Naive thymus-derived CD4-positive, alpha-beta T cell (primary cell): Measurements from ENCODE around the gene ZFP57. TPM values are rescaled to one million over a fixed set of nuclear protein-coding genes. Genes with fewer than 3 reads are reported as not detected.

Experiments
- ATAC-seq: fragments of 150-1000 bp; cut with Tn5 transposase; 2 replicates; pipeline ENCODE4 v1.10.0; 2021; ENCODE audit warnings: mild to moderate bottlenecking, moderate library complexity
- CTCF ChIA-PET: fragments of 350-600 bp; sonication (Branson Sonifier 250); formaldehyde crosslinking; loops from one replicate; lab custom pipeline; 2021; ENCODE audit warnings: antibody characterized with exemption; lab: Charles Lee
- POLR2A ChIA-PET: fragments of 350-600 bp; sonication (Branson Sonifier 250); formaldehyde crosslinking; loops from one replicate; lab custom pipeline; 2021; ENCODE audit warnings: antibody characterized with exemption, inconsistent platforms; lab: Charles Lee
- DNase-seq, 9 donors: peaks; one replicate each; pipeline versions ENCODE4 v3.0.0 to v3.0.0-alpha.2; 2020 to 2022; ENCODE audit warnings: mixed read lengths in 1 of 9
- H3K27ac ChIP-seq: one replicate; pipeline ENCODE4 v1.7.0; 2013; ENCODE audit warnings: mild to moderate bottlenecking, low read depth, low read length, moderate library complexity
- H3K27me3 ChIP-seq, 2 donors: one replicate each; pipeline ENCODE4 v1.7.0; 2013; ENCODE audit warnings: low read length in 2 of 2, mild to moderate bottlenecking in 2 of 2, moderate library complexity in 2 of 2; ENCODE audit not compliant: control insufficient read depth in 2 of 2, insufficient read depth in 2 of 2
- H3K36me3 ChIP-seq, 3 experiments: 1 replicate in 2 of 3; 2 replicates in 1 of 3; pipeline ENCODE4 v1.7.0; 2013; ENCODE audit warnings: low read length in 3 of 3, mild to moderate bottlenecking in 3 of 3, moderate library complexity in 1 of 3; ENCODE audit not compliant: insufficient read depth in 3 of 3, control insufficient read depth in 2 of 3
- H3K4me1 ChIP-seq, 2 donors: one replicate each; pipeline ENCODE4 v1.7.0; 2013; ENCODE audit warnings: low read length in 2 of 2, mild to moderate bottlenecking in 2 of 2, moderate library complexity in 1 of 2; ENCODE audit not compliant: control insufficient read depth in 2 of 2, insufficient read depth in 2 of 2
- H3K4me3 ChIP-seq: 2 replicates; pipeline ENCODE4 v1.7.0; 2013; ENCODE audit warnings: mild to moderate bottlenecking, low read length
- H3K9me3 ChIP-seq, 3 experiments: 1 replicate in 2 of 3; 2 replicates in 1 of 3; pipeline ENCODE4 v1.7.0; 2013; ENCODE audit warnings: low read length in 3 of 3; ENCODE audit not compliant: control insufficient read depth in 2 of 3
- H3K27ac Mint-ChIP-seq, 9 donors: one replicate each; pipeline ENCODE4 v1.8.0; 2020 to 2022; ENCODE audit warnings: mixed read lengths in 9 of 9, mild to moderate bottlenecking in 8 of 9, moderate library complexity in 5 of 9, inconsistent platforms in 2 of 9
- H3K27me3 Mint-ChIP-seq, 5 donors: one replicate each; pipeline ENCODE4 v1.8.0; 2021 to 2022; ENCODE audit warnings: mixed read lengths in 5 of 5, mild to moderate bottlenecking in 1 of 5
- H3K36me3 Mint-ChIP-seq, 5 donors: one replicate each; pipeline ENCODE4 v1.8.0; 2020 to 2022; ENCODE audit warnings: mixed read lengths in 5 of 5, mild to moderate bottlenecking in 3 of 5, inconsistent platforms in 1 of 5
- H3K4me1 Mint-ChIP-seq, 7 donors: one replicate each; pipeline ENCODE4 v1.8.0; 2020 to 2022; ENCODE audit warnings: mixed read lengths in 7 of 7, mild to moderate bottlenecking in 3 of 7, inconsistent platforms in 1 of 7
- H3K4me3 Mint-ChIP-seq, 10 donors: one replicate each; pipeline ENCODE4 v1.8.0; 2020 to 2022; ENCODE audit warnings: mild to moderate bottlenecking in 10 of 10, mixed read lengths in 10 of 10, moderate library complexity in 6 of 10, inconsistent platforms in 2 of 10
- H3K9me3 Mint-ChIP-seq, 11 donors: one replicate each; pipeline ENCODE4 v1.8.0; 2020 to 2022; ENCODE audit warnings: mixed read lengths in 11 of 11, mild to moderate bottlenecking in 4 of 11, inconsistent platforms in 1 of 11, moderate library complexity in 1 of 11
- intact Hi-C, 2 donors: fragments of 100-400 bp; cut with micrococcal nuclease; formaldehyde crosslinking; loops; one replicate each; pipeline ENCODE4 v1.15.1; 2023
- polyA plus RNA-seq, 2 donors: library from polyadenylated mRNA; unstranded; fragments of 300-500 nt; fragmentation: Illumina TruSeq; gene quantifications; one replicate each; pipeline ENCODE4 v1.2.3, GENCODE V29; 2021
- total RNA-seq, 6 experiments: library from RNA in 5 of 6; stranded (reverse) in 5 of 6; gene quantifications; 1 replicate in 5 of 6; 2 replicates in 1 of 6; pipeline ENCODE4 v1.2.3 and lab custom pipeline; 2021 to 2026

ZFP57 gene
- total RNA-seq: 1 to 10 TPM in 2 of 5 experiments, not detected in 3; 1.7 to 2.3 TPM
- polyA plus RNA-seq: 1 to 10 TPM in 1 of 2 donors, not detected in 1; 3.3 TPM
- not detected for total RNA-seq (lab: John Stamatoyannopoulos, UW)

- no peak within 1 kb of the TSS for H3K27ac ChIP-seq
- no peaks in the 10 kb centered on the region for H3K9me3 ChIP-seq
- Mint-ChIP-seq H3K27ac (peak within 1 kb of the TSS in 3 of 9 donors; percentile 60 to 73 (median 62)), H3K4me1 (peaks cover 6 to 28% (median 15%) of the 10 kb centered on the region in 7 donors), H3K4me3 (peak within 1 kb of the TSS in 4 of 10 donors; percentile 68 to 87 (median 81)), H3K36me3 (peaks cover 0 to 2% (median 0%) of the 10 kb centered on the region in 5 donors), H3K9me3 (peaks cover 0 to 1% (median 0%) of the 10 kb centered on the region in 11 donors), H3K27me3 (peaks cover 0 to 9% (median 0%) of the 10 kb centered on the region in 5 donors)
- ChIA-PET POLR2A (no interaction called here), CTCF (no interaction called here)
- H3K4me3 ChIP-seq: no peak within 1 kb of the TSS
- DNase-seq (no peak), ATAC-seq (no peak)
- intact Hi-C loops: no loop called here
- no peaks in the 10 kb centered on the region for H3K4me1 ChIP-seq
- H3K36me3 ChIP-seq: no peaks in the 10 kb centered on the region
- no peaks in the 10 kb centered on the region for H3K27me3 ChIP-seq
Observed at GRCh38 chr6:29680904-29681303, at the start of gene ZFP57. Gene ZFP57 (minus strand): TSS chr6:29681152. CDS start chr6:29677003, 4,149 bp downstream.

- H3K27ac ChIP-seq: peak overlapping the region; percentile 44
- H3K27me3 ChIP-seq: no peaks in the 10 kb centered on the region
- Mint-ChIP-seq H3K4me1 (peaks cover 48 to 86% (median 68%) of the 10 kb centered on the region in 7 donors), H3K27ac (peak overlapping the region; percentile 13 to 89 (median 68)), H3K36me3 (peaks cover 0 to 32% (median 23%) of the 10 kb centered on the region in 5 donors), H3K9me3 (peaks cover 0 to 2% (median 0%) of the 10 kb centered on the region in 11 donors), H3K4me3 (peak overlapping the region in 1 of 10 donors; percentile 45), H3K27me3 (no peaks in the 10 kb centered on the region)
- POLR2A ChIA-PET: interaction anchor here (4.8 to 5.3 kb wide), 2 partner anchors 19 to 22 kb away, joined by 26 to 33 read pairs; no protein-coding TSS in a partner anchor
- CTCF ChIA-PET: interaction anchor here (0.6 to 1.1 kb wide), 2 partner anchors 89 to 104 kb away, joined by 3 to 4 read pairs; no protein-coding TSS in a partner anchor
- H3K4me1 ChIP-seq: peaks cover 24 to 33% of the 10 kb centered on the region in 2 donors
- DNase-seq (no peak), ATAC-seq (peak; percentile 30)
- H3K36me3 ChIP-seq: peaks cover 17 to 25% (median 18%) of the 10 kb centered on the region in 3 experiments
- no peak overlapping the region for H3K4me3 ChIP-seq
- intact Hi-C loops: no loop called here
- H3K9me3 ChIP-seq: no peaks in the 10 kb centered on the region
Observed at GRCh38 chr6:29730575-29731126, 49.7 kb upstream of the ZFP57 start.

- Histone ChIP-seq H3K36me3 (peaks cover 23 to 33% (median 26%) of the 10 kb centered on the region in 3 experiments), H3K9me3 (no peaks in the 10 kb centered on the region), H3K27ac (no peak overlapping the region), H3K4me1 (peaks cover 32 to 41% of the 10 kb centered on the region in 2 donors), H3K27me3 (no peaks in the 10 kb centered on the region), H3K4me3 (no peak overlapping the region)
- H3K36me3 Mint-ChIP-seq: peaks cover 0 to 37% (median 29%) of the 10 kb centered on the region in 5 donors
- POLR2A ChIA-PET: interaction anchor here (4.8 to 5.3 kb wide), 2 partner anchors 20 to 21 kb away, joined by 26 to 33 read pairs; no protein-coding TSS in a partner anchor
- intact Hi-C loops: no loop called here
- no peak for ATAC-seq
- DNase-seq: no peak
- H3K4me3 Mint-ChIP-seq: no peak overlapping the region
- CTCF ChIA-PET: interaction anchor here (0.6 kb wide), 1 partner anchor 88 kb away, joined by 3 read pairs; no protein-coding TSS in a partner anchor
- H3K4me1 Mint-ChIP-seq: peaks cover 51 to 89% (median 74%) of the 10 kb centered on the region in 7 donors
- peaks cover 0 to 2% (median 0%) of the 10 kb centered on the region in 11 donors for H3K9me3 Mint-ChIP-seq
- peak overlapping the region in 7 of 9 donors; percentile 13 to 89 (median 68) for H3K27ac Mint-ChIP-seq
- H3K27me3 Mint-ChIP-seq: no peaks in the 10 kb centered on the region
Observed at GRCh38 chr6:29729774-29730328, 48.9 kb upstream of the ZFP57 start.

GRCh38 chr6:29728875-29729270, 47.9 kb upstream of the ZFP57 start:
- H3K27me3 ChIP-seq: no peaks in the 10 kb centered on the region
- Mint-ChIP-seq H3K4me3 (peak overlapping the region in 3 of 10 donors; percentile 25 to 95 (median 37)), H3K36me3 (peaks cover 0 to 47% (median 38%) of the 10 kb centered on the region in 5 donors), H3K27me3 (no peaks in the 10 kb centered on the region), H3K27ac (peak overlapping the region in 8 of 9 donors; percentile 9 to 93 (median 72)), H3K4me1 (peaks cover 48 to 86% (median 72%) of the 10 kb centered on the region in 7 donors), H3K9me3 (peaks cover 0 to 2% (median 0%) of the 10 kb centered on the region in 11 donors)
- H3K27ac ChIP-seq: peak overlapping the region; percentile 16
- H3K4me3 ChIP-seq: no peak overlapping the region
- CTCF ChIA-PET: no interaction called here
- intact Hi-C loops: no loop called here
- H3K36me3 ChIP-seq: peaks cover 31 to 41% (median 36%) of the 10 kb centered on the region in 3 experiments
- DNase-seq (no peak), ATAC-seq (no peak)
- H3K9me3 ChIP-seq: no peaks in the 10 kb centered on the region
- H3K4me1 ChIP-seq: peaks cover 37 to 46% of the 10 kb centered on the region in 2 donors
- POLR2A ChIA-PET: interaction anchor here (1.5 kb wide), 1 partner anchor 12 kb away, joined by 9 read pairs; no protein-coding TSS in a partner anchor

GRCh38 chr6:29728173-29728874, 47.4 kb upstream of the ZFP57 start:
- no peak for DNase-seq

More at GRCh38 chr6:29728173-29728874, 47.4 kb upstream of the ZFP57 start:
- Mint-ChIP-seq H3K36me3 (peaks cover 0 to 48% (median 39%) of the 10 kb centered on the region in 5 donors), H3K27me3 (no peaks in the 10 kb centered on the region), H3K4me1 (peaks cover 48 to 85% (median 69%) of the 10 kb centered on the region in 7 donors), H3K27ac (peak overlapping the region in 8 of 9 donors; percentile 28 to 93 (median 72)), H3K4me3 (peak overlapping the region in 7 of 10 donors; percentile 7 to 95 (median 41)), H3K9me3 (peaks cover 0 to 2% (median 0%) of the 10 kb centered on the region in 11 donors)
- Histone ChIP-seq H3K9me3 (no peaks in the 10 kb centered on the region), H3K4me1 (peaks cover 37 to 46% of the 10 kb centered on the region in 2 donors), H3K27ac (peak overlapping the region; percentile 16), H3K4me3 (no peak overlapping the region), H3K36me3 (peaks cover 31 to 41% (median 41%) of the 10 kb centered on the region in 3 experiments), H3K27me3 (no peaks in the 10 kb centered on the region)
- intact Hi-C loops: no loop called here
- no peak for ATAC-seq
- CTCF ChIA-PET: interaction anchor here (1.1 to 1.6 kb wide), 6 partner anchors 9 to 79 kb away, joined by 3 to 12 read pairs (median 4); no protein-coding TSS in a partner anchor
- POLR2A ChIA-PET: interaction anchor here (0.7 to 4.2 kb wide), 10 partner anchors 8 to 193 kb away, joined by 3 to 39 read pairs (median 6); no protein-coding TSS in a partner anchor
